K562 treated with DMSO at 1 percent for 48 hours (cell line): ENCODE results near the gene FHL5. TPM values are rescaled to one million over a fixed set of nuclear protein-coding genes. Genes with fewer than 3 reads are reported as not detected.

Source experiments
- total RNA-seq: library from RNA; unstranded; fragments of 300-600 nt; gene quantifications from 2 replicates; pipeline ENCODE4 v1.2.3, GENCODE V29; 2022; ENCODE audit warnings: low replicate concordance; ENCODE audit errors: extremely low read depth

The FHL5 gene
- not detected in 2 replicates for total RNA-seq

DNA sequence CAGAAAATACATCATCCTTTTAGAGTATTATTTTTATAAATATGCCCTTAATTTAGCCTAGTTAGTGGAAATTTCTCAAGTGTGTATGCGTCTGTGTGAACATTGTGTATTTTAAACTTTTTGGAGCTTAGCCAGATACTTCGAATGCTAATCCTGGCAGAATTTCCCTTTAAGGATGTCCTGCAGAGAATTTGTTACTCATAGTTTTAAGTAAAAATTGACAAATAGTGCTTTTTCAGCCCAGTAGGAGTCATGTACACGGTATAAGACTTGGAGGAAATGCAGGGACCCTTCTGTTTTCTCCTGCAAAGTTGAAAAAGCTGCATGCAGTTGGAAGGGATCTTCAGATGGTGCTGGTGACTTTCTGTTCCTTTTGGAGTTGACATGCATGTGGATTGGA is at the start of gene FHL5:
Gene FHL5 (plus strand): TSS at position 243 of the 400 bp plus-strand sequence. CDS start 40,486 bp downstream, outside the sequence.

GRCh38 chr6:96521644-96522464 is 41.1 kb upstream of the FHL5 start, which contains the start of gene UFL1:
UFL1 (plus strand) TSS chr6:96521806; CDS start chr6:96521874, 68 bp downstream.

Other genes with a start within 250 kb of the FHL5 start
- not detected in 2 replicates for gene UFL1, start 41.3 kb upstream of the FHL5 start, total RNA-seq